ENCODE data around the gene SAMD10.

SAMD10 gene

DNA sequence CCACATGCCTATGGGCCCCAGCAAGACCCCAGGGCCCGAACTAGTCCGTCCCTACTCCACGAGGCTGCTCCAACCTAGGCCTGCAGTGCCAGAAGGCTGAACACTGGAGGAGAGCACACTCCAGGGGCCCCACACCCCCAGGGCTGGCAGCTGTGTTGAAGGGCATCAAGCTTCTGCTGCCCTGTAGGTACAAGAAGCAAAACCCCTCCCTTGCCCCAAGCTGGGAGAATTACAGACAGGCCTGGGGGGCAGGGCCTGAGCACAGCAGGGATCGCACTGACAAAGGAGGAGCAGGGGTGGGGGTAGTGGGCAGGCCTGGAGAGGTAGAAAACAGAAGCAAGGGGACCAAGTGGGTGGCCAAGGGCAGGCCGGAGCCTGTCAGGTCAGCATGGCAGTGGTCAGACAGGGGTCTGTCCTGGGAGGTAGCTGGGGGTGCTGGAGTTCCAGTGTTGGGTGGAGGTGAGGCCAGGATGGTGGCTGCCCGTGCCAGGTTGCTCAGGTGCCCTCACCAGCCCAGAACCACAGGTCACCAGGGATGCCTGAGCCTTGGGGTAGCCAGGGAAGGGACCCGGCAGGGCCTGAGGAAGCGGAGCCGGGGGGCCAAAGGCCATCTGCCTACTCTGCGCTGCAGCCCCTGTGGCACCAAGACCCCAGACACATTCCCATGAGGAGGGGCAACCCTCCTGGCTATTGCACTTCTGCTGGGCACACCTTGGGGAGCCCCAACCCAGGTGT lies 20.3 kb downstream of the SAMD10 start:
- no peak overlapping the region for H3K4me3 ChIP-seq (ENCODE audit: low read depth, low read length)
- TF ChIP-seq, protein P1, sequence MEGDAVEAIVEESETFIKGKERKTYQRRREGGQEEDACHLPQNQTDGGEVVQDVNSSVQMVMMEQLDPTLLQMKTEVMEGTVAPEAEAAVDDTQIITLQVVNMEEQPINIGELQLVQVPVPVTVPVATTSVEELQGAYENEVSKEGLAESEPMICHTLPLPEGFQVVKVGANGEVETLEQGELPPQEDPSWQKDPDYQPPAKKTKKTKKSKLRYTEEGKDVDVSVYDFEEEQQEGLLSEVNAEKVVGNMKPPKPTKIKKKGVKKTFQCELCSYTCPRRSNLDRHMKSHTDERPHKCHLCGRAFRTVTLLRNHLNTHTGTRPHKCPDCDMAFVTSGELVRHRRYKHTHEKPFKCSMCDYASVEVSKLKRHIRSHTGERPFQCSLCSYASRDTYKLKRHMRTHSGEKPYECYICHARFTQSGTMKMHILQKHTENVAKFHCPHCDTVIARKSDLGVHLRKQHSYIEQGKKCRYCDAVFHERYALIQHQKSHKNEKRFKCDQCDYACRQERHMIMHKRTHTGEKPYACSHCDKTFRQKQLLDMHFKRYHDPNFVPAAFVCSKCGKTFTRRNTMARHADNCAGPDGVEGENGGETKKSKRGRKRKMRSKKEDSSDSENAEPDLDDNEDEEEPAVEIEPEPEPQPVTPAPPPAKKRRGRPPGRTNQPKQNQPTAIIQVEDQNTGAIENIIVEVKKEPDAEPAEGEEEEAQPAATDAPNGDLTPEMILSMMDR (IDR thresholded peaks at IDR 0.05; ENCODE audit: low read depth, low read length), result no peak

GRCh38 chr20:63958471-63958870 lies 21.0 kb downstream of the SAMD10 start:
- H3K4me3 ChIP-seq (ENCODE audit: low read depth, low read length), result no peak overlapping the region
- TF ChIP-seq, protein P1 (IDR thresholded peaks at IDR 0.05; ENCODE audit: low read depth, low read length), result no peak

DNA sequence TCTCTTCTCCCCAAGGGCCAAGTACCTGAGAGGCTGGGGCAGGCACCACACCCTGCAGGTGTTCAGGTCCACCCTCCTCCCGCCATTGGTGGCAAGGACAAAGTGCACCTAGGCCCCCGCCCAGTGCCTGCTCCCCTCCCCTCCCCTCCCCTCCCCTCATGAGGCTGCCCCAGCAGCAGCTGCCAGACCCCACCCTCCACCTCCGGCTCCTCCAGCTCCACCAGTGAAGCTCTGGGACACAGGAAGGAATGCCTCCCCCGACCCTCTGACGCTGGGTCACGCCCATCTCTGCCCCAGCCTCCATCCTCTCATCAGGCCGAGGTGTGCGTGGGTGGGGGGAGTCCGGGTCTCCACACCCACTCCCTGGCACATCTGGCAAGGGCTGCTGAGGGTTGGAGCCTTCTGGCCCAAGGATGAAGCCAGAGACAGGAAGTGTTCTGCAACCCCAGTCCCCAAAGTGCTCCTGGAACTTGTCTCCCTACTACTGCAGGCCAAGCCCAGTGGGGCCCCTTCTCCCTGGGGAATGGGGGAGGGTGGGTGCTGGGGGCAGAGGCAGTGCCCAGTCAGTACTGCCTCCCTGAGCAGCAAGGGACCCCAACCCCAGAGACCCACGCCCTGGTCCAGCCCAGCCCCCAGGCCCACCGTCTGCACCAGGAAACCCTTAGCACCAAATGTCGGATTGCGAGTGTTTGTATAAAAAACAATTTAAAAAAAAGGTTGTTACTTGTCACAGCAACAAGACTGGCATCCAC lies 21.6 kb downstream of the SAMD10 start:
- TF ChIP-seq, protein P1 (IDR thresholded peaks at IDR 0.05; ENCODE audit: low read depth, low read length), result no peak
- H3K4me3 ChIP-seq (ENCODE audit: low read depth, low read length), result no peak overlapping the region

GRCh38 chr20:63957004-63957689 lies 22.3 kb downstream of the SAMD10 start:
- H3K4me3 ChIP-seq (ENCODE audit: low read depth, low read length), result peak overlapping the region; percentile 54
- TF ChIP-seq, protein P1 (IDR thresholded peaks at IDR 0.05; ENCODE audit: low read depth, low read length), result no peak

- TF ChIP-seq, protein P1 (IDR thresholded peaks at IDR 0.05; ENCODE audit: low read depth, low read length), result no peak
- peak overlapping the region; percentile 54 for H3K4me3 ChIP-seq (ENCODE audit: low read depth, low read length)
Observed at GRCh38 chr20:63956664-63957003, 22.8 kb downstream of the SAMD10 start.

- TF ChIP-seq, protein P1 (IDR thresholded peaks at IDR 0.05; ENCODE audit: low read depth, low read length), result no peak
- H3K4me3 ChIP-seq (ENCODE audit: low read depth, low read length), result peak within 1 kb of the TSS; percentile 92
Observed at GRCh38 chr20:63955827-63956663, 23.4 kb downstream of the SAMD10 start, which contains the start of gene UCKL1. Gene UCKL1, minus strand, starts transcription at chr20:63956416. Its CDS starts 44 bp downstream, at chr20:63956372.

All from WI38 (cell line).